DOHH2 (cell line): ENCODE results near the gene MAFB.

Experiments used
- EZH2phosphoT487 ChIP-seq: fragments of 200-600 bp; sonication (generic); IDR thresholded peaks from 2 replicates; pipeline ENCODE4 v1.6.1; 2017; ENCODE audit warnings: borderline replicate concordance, mild to moderate bottlenecking, antibody characterized with exemption, low read length, moderate library complexity, mixed read lengths
- TF ChIP-seq, protein P1 (sequence below): fragments of 200-600 bp; sonication (generic); IDR thresholded peaks from one replicate; pipeline ENCODE4 v1.5.1; 2014; ENCODE audit warnings: antibody characterized with exemption, mild to moderate bottlenecking, low read depth, low read length; ENCODE audit not compliant: poor library complexity, severe bottlenecking

- TF ChIP-seq, protein P1, sequence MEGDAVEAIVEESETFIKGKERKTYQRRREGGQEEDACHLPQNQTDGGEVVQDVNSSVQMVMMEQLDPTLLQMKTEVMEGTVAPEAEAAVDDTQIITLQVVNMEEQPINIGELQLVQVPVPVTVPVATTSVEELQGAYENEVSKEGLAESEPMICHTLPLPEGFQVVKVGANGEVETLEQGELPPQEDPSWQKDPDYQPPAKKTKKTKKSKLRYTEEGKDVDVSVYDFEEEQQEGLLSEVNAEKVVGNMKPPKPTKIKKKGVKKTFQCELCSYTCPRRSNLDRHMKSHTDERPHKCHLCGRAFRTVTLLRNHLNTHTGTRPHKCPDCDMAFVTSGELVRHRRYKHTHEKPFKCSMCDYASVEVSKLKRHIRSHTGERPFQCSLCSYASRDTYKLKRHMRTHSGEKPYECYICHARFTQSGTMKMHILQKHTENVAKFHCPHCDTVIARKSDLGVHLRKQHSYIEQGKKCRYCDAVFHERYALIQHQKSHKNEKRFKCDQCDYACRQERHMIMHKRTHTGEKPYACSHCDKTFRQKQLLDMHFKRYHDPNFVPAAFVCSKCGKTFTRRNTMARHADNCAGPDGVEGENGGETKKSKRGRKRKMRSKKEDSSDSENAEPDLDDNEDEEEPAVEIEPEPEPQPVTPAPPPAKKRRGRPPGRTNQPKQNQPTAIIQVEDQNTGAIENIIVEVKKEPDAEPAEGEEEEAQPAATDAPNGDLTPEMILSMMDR, result no peak
- no peak for TF ChIP-seq EZH2phosphoT487
Measured at GRCh38 chr20:40678286-40678875, 10.7 kb downstream of the MAFB start.
